HepG2 (cell line): ENCODE data around the gene LPAR4.

Source experiments
- CBX5 ChIP-seq: sonication (generic); formaldehyde crosslinking; IDR thresholded peaks from 2 replicates; pipeline ENCODE4 v1.4.0; 2020; ENCODE audit warnings: missing genetic modification reagents, borderline replicate concordance
- EHMT2 ChIP-seq: fragments of 200-600 bp; sonication (generic); IDR thresholded peaks from 2 replicates; pipeline ENCODE4 v1.7.0; 2017; ENCODE audit warnings: antibody characterized with exemption, low read depth, low read length, borderline replicate concordance
- NFE2L2 ChIP-seq: fragments of 150-350 bp; IDR thresholded peaks from 2 replicates; pipeline ENCODE4 v1.6.1; 2014; ENCODE audit warnings: low read length
- SNAPC5 ChIP-seq: sonication (generic); formaldehyde crosslinking; IDR thresholded peaks from 2 replicates; pipeline ENCODE4 v1.8.1; 2023; ENCODE audit warnings: mild to moderate bottlenecking, missing genetic modification reagents, borderline replicate concordance
- YY1 ChIP-seq: IDR thresholded peaks from 2 replicates; pipeline ENCODE4 v1.6.1; 2011; ENCODE audit warnings: low read length, low read depth, moderate library complexity, mild to moderate bottlenecking; ENCODE audit not compliant: insufficient read depth, insufficient replicate concordance
- ZBTB33 ChIP-seq: sonication (generic); formaldehyde crosslinking; IDR thresholded peaks from 2 replicates; pipeline ENCODE4 v1.4.0; 2020; ENCODE audit warnings: missing genetic modification reagents
- ZFP36 ChIP-seq: fragments of 150-350 bp; IDR thresholded peaks from 2 replicates; pipeline ENCODE4 v1.6.1; 2018; ENCODE audit warnings: borderline replicate concordance, low read length, low read depth; ENCODE audit not compliant: partially characterized antibody
- ZNF280B ChIP-seq: sonication (generic); formaldehyde crosslinking; IDR thresholded peaks from 2 replicates; pipeline ENCODE4 v1.5.0; 2020; ENCODE audit warnings: missing genetic modification reagents, mild to moderate bottlenecking, borderline replicate concordance
- ZNF792 ChIP-seq: IDR thresholded peaks from 2 replicates; pipeline ENCODE4 v1.6.1; 2016

GRCh38 chrX:78800114-78800513 lies 52.6 kb downstream of the LPAR4 start:
- TF ChIP-seq ZNF792 (CRISPR knock-in tag) (no peak), ZFP36 (no peak), ZNF280B (CRISPR knock-in tag) (no peak), NFE2L2 (no peak), YY1 (no peak), SNAPC5 (CRISPR knock-in tag) (no peak), ZBTB33 (no peak), CBX5 (CRISPR knock-in tag) (no peak), EHMT2 (no peak)
